Stimulated activated CD4-positive, alpha-beta T cell treated with anti-CD3 and anti-CD28 coated beads, Interleukin-15, amount 100 ng/mL, for 24 hours (primary cell): ENCODE measurements around the gene PTPRN.
A peak's percentile ranks its signal among the peaks of the same experiment; 100 is the strongest.
"Not testable (repeated sequence)": the region's sequence is repeated elsewhere in the genome, so short reads cannot be mapped to it uniquely, and the experiment has no call there.

Experiments used
- DNase-seq: peaks from one replicate; pipeline ENCODE4 v3.0.0-alpha.2; 2020

Gene PTPRN

GRCh38 chr2:219266886-219267285 is 42.3 kb downstream of the PTPRN start:
- no peak for DNase-seq

GRCh38 chr2:219266232-219266631 is 43.0 kb downstream of the PTPRN start:
- no peak for DNase-seq

GRCh38 chr2:219261024-219261855 is 48.0 kb downstream of the PTPRN start:
- no peak for DNase-seq

- not testable (repeated sequence) for DNase-seq
Observed at GRCh38 chr2:219258942-219259341, 50.3 kb downstream of the PTPRN start.

- DNase-seq: peak; percentile 49
Observed at GRCh38 chr2:219254590-219255201, 54.5 kb downstream of the PTPRN start.

- DNase-seq: peak; percentile 93
Observed at GRCh38 chr2:219253753-219254589, 55.2 kb downstream of the PTPRN start, which contains the start of gene TUBA4A. TUBA4A (minus strand) TSS chr2:219253918; CDS start chr2:219253858, 60 bp downstream.

GRCh38 chr2:219252900-219253752 is 56.1 kb downstream of the PTPRN start, which contains the start of gene TUBA4B:
TUBA4B (plus strand) TSS chr2:219253243; CDS start chr2:219253408, 165 bp downstream.
- DNase-seq: peak; percentile 75

GRCh38 chr2:219252570-219252899 is 56.7 kb downstream of the PTPRN start:
- DNase-seq: no peak

- DNase-seq: peak; percentile 50
Observed at GRCh38 chr2:219252084-219252483, 57.1 kb downstream of the PTPRN start.

GRCh38 chr2:219251656-219252055 is 57.5 kb downstream of the PTPRN start:
- no peak for DNase-seq

- DNase-seq: no peak
Observed at GRCh38 chr2:219250049-219250781, 59.0 kb downstream of the PTPRN start.

GRCh38 chr2:219249203-219249980 is 59.8 kb downstream of the PTPRN start:
- DNase-seq: peak; percentile 58

- DNase-seq: no peak
Observed at GRCh38 chr2:219248845-219249202, 60.4 kb downstream of the PTPRN start.

GRCh38 chr2:219247678-219248642 is 61.2 kb downstream of the PTPRN start:
- DNase-seq: peak; percentile 74

- no peak for DNase-seq
Observed at GRCh38 chr2:219246559-219246958, 62.6 kb downstream of the PTPRN start.

- DNase-seq: peak; percentile 31
Observed at GRCh38 chr2:219245899-219246230, 63.3 kb downstream of the PTPRN start.

GRCh38 chr2:219245148-219245898 is 63.9 kb downstream of the PTPRN start, which contains the start of the genes GLB1L and STK16:
GLB1L (minus strand) TSS chr2:219245444; CDS start chr2:219243573, 1,871 bp downstream.
STK16 (plus strand) TSS chr2:219245479; CDS start chr2:219246000, 521 bp downstream.
- peak; percentile 92 for DNase-seq

- DNase-seq: no peak
Observed at GRCh38 chr2:219244789-219245147, 64.4 kb downstream of the PTPRN start.

- DNase-seq: no peak
Observed at GRCh38 chr2:219243291-219243761, 65.9 kb downstream of the PTPRN start.
